ENCODE results near the gene NHLH1. TPM values are rescaled to one million over a fixed set of nuclear protein-coding genes. Genes with fewer than 3 reads are reported as not detected.

NHLH1 gene
- polyA plus RNA-seq, 3 donors = 1.0 TPM; not detected in 2

- H3K4me3 Mint-ChIP-seq = no peak overlapping the region
- H4K20me1 ChIP-seq (ENCODE audit: insufficient read depth, low read length) = peaks cover 25% of the 10 kb centered on the region
- H3K36me3 Mint-ChIP-seq = peaks cover 82 to 92% of the 10 kb centered on the region in 2 donors
- H3K27me3 Mint-ChIP-seq (ENCODE audit: low read depth in 3 of 3) = no peaks in the 10 kb centered on the region
- H3K4me1 ChIP-seq (ENCODE audit: control insufficient read depth in 1 of 2, insufficient read depth in 2 of 2, low read length in 2 of 2) = peaks cover 14% of the 10 kb centered on the region in 2 donors
- intact Hi-C loops (cut with micrococcal nuclease) = no loop called here
- 97% methylated on average over 4 of the region's 4 CpGs for WGBS (ENCODE audit: insufficient coverage)
- H3K4me1 Mint-ChIP-seq = peaks cover 12% of the 10 kb centered on the region
- peaks cover 32% of the 10 kb centered on the region for H3K79me2 ChIP-seq (ENCODE audit: insufficient read depth, low read length)
- no peaks in the 10 kb centered on the region for H3K9me3 Mint-ChIP-seq
- H3K4me3 ChIP-seq (replicated peaks in 1 of 3; ENCODE audit: low read depth in 2 of 3, low read length in 3 of 3) = no peak overlapping the region
- H3K27ac ChIP-seq (ENCODE audit: low read depth in 1 of 2, low read length in 2 of 2) = no peak overlapping the region
- H3K27me3 ChIP-seq (ENCODE audit: control insufficient read depth in 2 of 2, insufficient read depth in 2 of 2, low read length in 2 of 2) = no peaks in the 10 kb centered on the region
- no peak overlapping the region for H3K4me2 ChIP-seq (replicated peaks; ENCODE audit: extremely low read depth, low read length, poor library complexity, severe bottlenecking)
- no peak for DNase-seq
- H3K36me3 ChIP-seq (replicated peaks in 1 of 2; ENCODE audit: control insufficient read depth in 1 of 2, insufficient read depth in 2 of 2, low read length in 2 of 2) = peaks cover 89 to 91% of the 10 kb centered on the region in 2 donors
- no peak overlapping the region for H3K9ac ChIP-seq (ENCODE audit: insufficient read depth, low read length, poor library complexity, severe bottlenecking)
- no peak overlapping the region for H2AFZ ChIP-seq (ENCODE audit: insufficient read depth, low read depth, low read length, poor library complexity, severe bottlenecking)
- TF ChIP-seq CTCF (IDR thresholded peaks at IDR 0.05) = no peak
- H3K27ac Mint-ChIP-seq = peak overlapping the region in 2 of 7 donors; percentile 58 to 67
- no peaks in the 10 kb centered on the region for H3K9me3 ChIP-seq (replicated peaks in 1 of 2; ENCODE audit: control insufficient read depth in 1 of 2, insufficient read depth in 1 of 2, low read length in 2 of 2)
Observed at GRCh38 chr1:160351629-160352028, 15.2 kb upstream of the NHLH1 start.

GRCh38 chr1:160352555-160352954 is 14.3 kb upstream of the NHLH1 start:
- H3K9ac ChIP-seq (ENCODE audit: insufficient read depth, low read length, poor library complexity, severe bottlenecking) = no peak overlapping the region
- DNase-seq = no peak
- no peak overlapping the region for H3K4me3 ChIP-seq (replicated peaks in 1 of 3; ENCODE audit: low read depth in 2 of 3, low read length in 3 of 3)
- H2AFZ ChIP-seq (ENCODE audit: insufficient read depth, low read depth, low read length, poor library complexity, severe bottlenecking) = no peak overlapping the region
- peaks cover 98 to 100% of the 10 kb centered on the region in 2 donors for H3K36me3 ChIP-seq (replicated peaks in 1 of 2; ENCODE audit: control insufficient read depth in 1 of 2, insufficient read depth in 2 of 2, low read length in 2 of 2)
- H3K27me3 ChIP-seq (ENCODE audit: control insufficient read depth in 2 of 2, insufficient read depth in 2 of 2, low read length in 2 of 2) = no peaks in the 10 kb centered on the region
- Mint-ChIP-seq H3K36me3 (peaks cover 90 to 100% of the 10 kb centered on the region in 2 donors), H3K27me3 (ENCODE audit: low read depth in 3 of 3) (no peaks in the 10 kb centered on the region), H3K4me1 (peaks cover 3% of the 10 kb centered on the region), H3K27ac (peak overlapping the region in 1 of 7 donors; percentile 39), H3K4me3 (no peak overlapping the region), H3K9me3 (no peaks in the 10 kb centered on the region)
- H4K20me1 ChIP-seq (ENCODE audit: insufficient read depth, low read length) = peaks cover 31% of the 10 kb centered on the region
- no CpG with 5 or more reads among the region's 8 CpGs for WGBS (ENCODE audit: insufficient coverage)
- peaks cover 27% of the 10 kb centered on the region for H3K79me2 ChIP-seq (ENCODE audit: insufficient read depth, low read length)
- H3K4me1 ChIP-seq (ENCODE audit: control insufficient read depth in 1 of 2, insufficient read depth in 2 of 2, low read length in 2 of 2) = peaks cover 4 to 5% of the 10 kb centered on the region in 2 donors
- H3K9me3 ChIP-seq (replicated peaks in 1 of 2; ENCODE audit: control insufficient read depth in 1 of 2, insufficient read depth in 1 of 2, low read length in 2 of 2) = no peaks in the 10 kb centered on the region
- no peak overlapping the region for H3K27ac ChIP-seq (ENCODE audit: low read depth in 1 of 2, low read length in 2 of 2)
- intact Hi-C loops (cut with micrococcal nuclease) = no loop called here
- TF ChIP-seq CTCF (IDR thresholded peaks at IDR 0.05) = no peak
- no peak overlapping the region for H3K4me2 ChIP-seq (replicated peaks; ENCODE audit: extremely low read depth, low read length, poor library complexity, severe bottlenecking)

Data from CD14-positive monocyte (primary cell).